Stomach (tissue), 4 donors: Measurements from ENCODE around the gene SGPP2.

ENCODE experiments used
- POLR2A ChIP-seq, 4 donors: fragments of 450-650 bp; IDR thresholded peaks; one replicate each; pipeline ENCODE4 v1.6.1; 2016; ENCODE audit warnings: antibody characterized with exemption in 4 of 4, control low read depth in 2 of 4, mild to moderate bottlenecking in 1 of 4, moderate library complexity in 1 of 4
- POLR2AphosphoS5 ChIP-seq, 3 donors: sonication (generic); formaldehyde crosslinking; IDR thresholded peaks; one replicate each; pipeline ENCODE4 v1.6.1; 2016; ENCODE audit warnings: antibody characterized with exemption in 3 of 3
- TF ChIP-seq, protein P1 (sequence below), 7 experiments: fragments of 450-650 bp in 4 of 7; fragments of 200-600 bp in 3 of 7; sonication (generic) in 3 of 7; IDR thresholded peaks; one replicate each; pipeline ENCODE4 v1.5.1; 2016 to 2019; ENCODE audit warnings: antibody characterized with exemption in 7 of 7, control low read depth in 2 of 7, mild to moderate bottlenecking in 1 of 7

DNA sequence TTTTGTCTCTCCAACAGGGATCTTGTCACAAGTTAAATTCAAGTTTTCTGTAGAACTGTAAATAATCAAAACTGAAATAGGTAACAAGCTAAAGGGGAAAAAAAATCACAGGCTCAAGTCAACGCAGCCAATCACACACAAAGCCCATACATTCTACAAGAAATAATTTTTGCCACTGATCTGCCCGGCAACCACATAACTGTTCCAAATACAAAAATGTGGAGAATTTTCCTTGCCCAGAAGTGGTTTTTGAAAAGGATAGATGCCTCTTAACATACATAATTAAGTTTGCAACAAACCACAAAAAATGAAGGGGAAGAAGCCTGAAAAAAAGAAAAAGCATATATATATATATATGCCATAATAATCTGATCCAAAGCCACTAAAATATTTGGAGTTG is 171.2 kb downstream of the SGPP2 start:
- TF ChIP-seq POLR2AphosphoS5 (IDR thresholded peaks at IDR 0.05) (no peak), POLR2A (IDR thresholded peaks at IDR 0.05) (no peak)
- TF ChIP-seq, protein P1, sequence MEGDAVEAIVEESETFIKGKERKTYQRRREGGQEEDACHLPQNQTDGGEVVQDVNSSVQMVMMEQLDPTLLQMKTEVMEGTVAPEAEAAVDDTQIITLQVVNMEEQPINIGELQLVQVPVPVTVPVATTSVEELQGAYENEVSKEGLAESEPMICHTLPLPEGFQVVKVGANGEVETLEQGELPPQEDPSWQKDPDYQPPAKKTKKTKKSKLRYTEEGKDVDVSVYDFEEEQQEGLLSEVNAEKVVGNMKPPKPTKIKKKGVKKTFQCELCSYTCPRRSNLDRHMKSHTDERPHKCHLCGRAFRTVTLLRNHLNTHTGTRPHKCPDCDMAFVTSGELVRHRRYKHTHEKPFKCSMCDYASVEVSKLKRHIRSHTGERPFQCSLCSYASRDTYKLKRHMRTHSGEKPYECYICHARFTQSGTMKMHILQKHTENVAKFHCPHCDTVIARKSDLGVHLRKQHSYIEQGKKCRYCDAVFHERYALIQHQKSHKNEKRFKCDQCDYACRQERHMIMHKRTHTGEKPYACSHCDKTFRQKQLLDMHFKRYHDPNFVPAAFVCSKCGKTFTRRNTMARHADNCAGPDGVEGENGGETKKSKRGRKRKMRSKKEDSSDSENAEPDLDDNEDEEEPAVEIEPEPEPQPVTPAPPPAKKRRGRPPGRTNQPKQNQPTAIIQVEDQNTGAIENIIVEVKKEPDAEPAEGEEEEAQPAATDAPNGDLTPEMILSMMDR (IDR thresholded peaks at IDR 0.05) = no peak
